ENCODE data around the gene MACROD2.

DNA sequence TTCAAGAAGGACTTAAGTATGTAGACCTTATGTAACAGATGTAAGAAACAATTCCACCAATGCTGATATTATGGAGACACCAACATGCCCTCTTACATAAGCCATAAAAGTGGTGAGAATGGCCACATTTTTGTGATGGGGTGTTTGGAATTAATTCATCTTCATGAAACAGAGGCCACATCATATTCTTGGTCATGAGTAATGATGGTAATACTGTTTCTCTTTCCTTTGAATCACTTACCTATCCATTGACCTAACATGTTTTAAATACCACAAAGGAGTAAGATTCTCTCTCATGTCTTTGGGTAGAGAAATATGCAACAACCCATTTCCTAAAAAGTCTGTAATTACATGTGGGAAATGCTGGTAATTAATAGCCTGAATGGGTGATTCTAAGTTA, 887.5 kb downstream of the MACROD2 start:
- TF ChIP-seq, protein P1, sequence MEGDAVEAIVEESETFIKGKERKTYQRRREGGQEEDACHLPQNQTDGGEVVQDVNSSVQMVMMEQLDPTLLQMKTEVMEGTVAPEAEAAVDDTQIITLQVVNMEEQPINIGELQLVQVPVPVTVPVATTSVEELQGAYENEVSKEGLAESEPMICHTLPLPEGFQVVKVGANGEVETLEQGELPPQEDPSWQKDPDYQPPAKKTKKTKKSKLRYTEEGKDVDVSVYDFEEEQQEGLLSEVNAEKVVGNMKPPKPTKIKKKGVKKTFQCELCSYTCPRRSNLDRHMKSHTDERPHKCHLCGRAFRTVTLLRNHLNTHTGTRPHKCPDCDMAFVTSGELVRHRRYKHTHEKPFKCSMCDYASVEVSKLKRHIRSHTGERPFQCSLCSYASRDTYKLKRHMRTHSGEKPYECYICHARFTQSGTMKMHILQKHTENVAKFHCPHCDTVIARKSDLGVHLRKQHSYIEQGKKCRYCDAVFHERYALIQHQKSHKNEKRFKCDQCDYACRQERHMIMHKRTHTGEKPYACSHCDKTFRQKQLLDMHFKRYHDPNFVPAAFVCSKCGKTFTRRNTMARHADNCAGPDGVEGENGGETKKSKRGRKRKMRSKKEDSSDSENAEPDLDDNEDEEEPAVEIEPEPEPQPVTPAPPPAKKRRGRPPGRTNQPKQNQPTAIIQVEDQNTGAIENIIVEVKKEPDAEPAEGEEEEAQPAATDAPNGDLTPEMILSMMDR (conservative IDR thresholded peaks at IDR 0.05; ENCODE audit: low read depth, low read length) = no peak
- TF ChIP-seq EZH2 (IDR thresholded peaks at IDR 0.05; ENCODE audit: borderline replicate concordance, low read depth, low read length, poor library complexity, severe bottlenecking) = no peak
